ENCODE measurements around the gene HRCT1. TPM values are rescaled to one million over a fixed set of nuclear protein-coding genes. Genes with fewer than 3 reads are reported as not detected.

Gene HRCT1
- total and polyA plus RNA-seq, 2 of the 4 experiments (the other 2 are of a cell fraction): 1.1 to 3.9 TPM

- H3K36me3 ChIP-seq (ENCODE audit: control insufficient read depth, insufficient read depth, low read length): no peaks in the 10 kb centered on the region
- H4K20me1 ChIP-seq (ENCODE audit: insufficient read depth, low read length): no peaks in the 10 kb centered on the region
- dilution Hi-C loops (cut with HindIII; ENCODE audit: low sequenced_read_pairs, unreplicated experiment) (no loop called here), in situ Hi-C loops (cut with MboI; ENCODE audit: low sequenced_read_pairs) (no loop called here), intact Hi-C loops (cut with micrococcal nuclease) (no loop called here)
- H4K8ac ChIP-seq (ENCODE audit: low read depth in 2 of 2, low read length in 2 of 2): peak overlapping the region in 1 of 2 experiments; percentile 22; a peak in 1 of 4 replicates
- ATAC-seq (ENCODE audit: low read depth) (no peak), DNase-seq (no peak)
- peaks cover 21% of the 10 kb centered on the region for H3K4me1 ChIP-seq (ENCODE audit: control insufficient read depth, insufficient read depth, low read length)
- H3K27me3 ChIP-seq (ENCODE audit: control insufficient read depth, insufficient read depth, low read length): no peaks in the 10 kb centered on the region
- BruUV-seq (replicated peaks): no TSS peak
- H2BK5ac ChIP-seq (ENCODE audit: low read depth, low read length, poor library complexity, severe bottlenecking): no peak overlapping the region
- ChIA-PET CTCF (interaction anchor here (0.6 kb wide), 1 partner anchor 9 kb away, joined by 4 read pairs; no protein-coding TSS in a partner anchor), POLR2A (ENCODE audit: unreplicated experiment) (no interaction called here)
- peak overlapping the region; percentile 12; the same call in 2 of the 3 replicates for H2BK15ac ChIP-seq (ENCODE audit: low read depth, low read length)
- H3K27ac ChIP-seq (ENCODE audit: insufficient read depth, low read length): no peak overlapping the region
- peak overlapping the region; percentile 16; the same call in 1 of the 2 replicates for H2BK120ac ChIP-seq (ENCODE audit: low read depth, low read length)
- WGBS, 2 experiments (ENCODE audit: extremely low coverage in 2 of 2, insufficient read length in 1 of 2): 90% methylated on average over 5 of the region's 10 CpGs; no CpG with 5 or more reads in 1 of the 2 experiments
- peak overlapping the region; percentile 10 for H2AK5ac ChIP-seq (ENCODE audit: low read depth, low read length)
- H4K5ac ChIP-seq (ENCODE audit: low read depth, low read length): no peak overlapping the region
- no peak overlapping the region for H3K56ac ChIP-seq (ENCODE audit: extremely low read depth, insufficient read depth, low read length)
- peaks cover 0 to 19% of the 10 kb centered on the region in 2 experiments; a peak in 2 of 4 replicates for H3K79me1 ChIP-seq (ENCODE audit: low read depth in 1 of 2, low read length in 2 of 2)
- H3K4me2 ChIP-seq (ENCODE audit: low read depth, low read length): no peak overlapping the region
- H3K9ac ChIP-seq (ENCODE audit: low read depth, low read length): no peak overlapping the region
- no peak overlapping the region for H2AK9ac ChIP-seq (replicated peaks; ENCODE audit: low read depth, low read length, poor library complexity)
- no peak overlapping the region for H3K18ac ChIP-seq (ENCODE audit: low read depth, low read length)
- TF ChIP-seq CHD1 (IDR thresholded peaks at IDR 0.05; ENCODE audit: low read depth, low read length) (no peak), RAD21 (IDR thresholded peaks at IDR 0.05; ENCODE audit: low read length) (no peak), RCOR1 (IDR thresholded peaks at IDR 0.05; ENCODE audit: insufficient replicate concordance, low read length) (no peak), SMC3 (IDR thresholded peaks at IDR 0.05; ENCODE audit: low read depth, low read length) (no peak), POLR2A (IDR thresholded peaks at IDR 0.05; ENCODE audit: low read depth, low read length) (no peak), FOS (IDR thresholded peaks at IDR 0.05; ENCODE audit: low read depth, low read length) (no peak), NFE2L2 (IDR thresholded peaks at IDR 0.05; ENCODE audit: low read depth, low read length) (no peak), CTCF (conservative IDR thresholded peaks at IDR 0.05; ENCODE audit: low read depth, low read length) (no peak), CEBPB (IDR thresholded peaks at IDR 0.05; ENCODE audit: low read depth, low read length) (no peak), USF2 (IDR thresholded peaks at IDR 0.05; ENCODE audit: low read depth, low read length) (no peak)
- TF ChIP-seq, protein P1, sequence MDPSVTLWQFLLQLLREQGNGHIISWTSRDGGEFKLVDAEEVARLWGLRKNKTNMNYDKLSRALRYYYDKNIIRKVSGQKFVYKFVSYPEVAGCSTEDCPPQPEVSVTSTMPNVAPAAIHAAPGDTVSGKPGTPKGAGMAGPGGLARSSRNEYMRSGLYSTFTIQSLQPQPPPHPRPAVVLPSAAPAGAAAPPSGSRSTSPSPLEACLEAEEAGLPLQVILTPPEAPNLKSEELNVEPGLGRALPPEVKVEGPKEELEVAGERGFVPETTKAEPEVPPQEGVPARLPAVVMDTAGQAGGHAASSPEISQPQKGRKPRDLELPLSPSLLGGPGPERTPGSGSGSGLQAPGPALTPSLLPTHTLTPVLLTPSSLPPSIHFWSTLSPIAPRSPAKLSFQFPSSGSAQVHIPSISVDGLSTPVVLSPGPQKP (IDR thresholded peaks at IDR 0.05; ENCODE audit: borderline replicate concordance, low read depth, low read length): no peak
- H3K14ac ChIP-seq (replicated peaks; ENCODE audit: low read depth, low read length): no peak overlapping the region
- peaks cover 12% of the 10 kb centered on the region for H3K9me1 ChIP-seq (ENCODE audit: insufficient read depth, low read length)
- H3K4ac ChIP-seq (ENCODE audit: low read depth, low read length): no peak overlapping the region
- H2AFZ ChIP-seq (replicated peaks; ENCODE audit: low read length, poor library complexity): peak overlapping the region; percentile 26
- no peak overlapping the region; the same call in 1 of the 2 replicates for H2BK20ac ChIP-seq (ENCODE audit: low read depth, low read length)
- H3K23ac ChIP-seq (ENCODE audit: low read depth, low read length): no peak overlapping the region
- H3K9me3 ChIP-seq (ENCODE audit: control insufficient read depth, insufficient read depth, low read length): no peaks in the 10 kb centered on the region
- no peak overlapping the region for H3K4me3 ChIP-seq (ENCODE audit: insufficient read depth, low read depth, low read length)
- no peak overlapping the region; the same call in 1 of the 2 replicates for H4K91ac ChIP-seq (ENCODE audit: insufficient read depth, low read depth, low read length)
These were observed 6.9 kb downstream of the HRCT1 start for GRCh38 chr9:35912791-35913400.

Measured in IMR-90 (cell line).